ENCODE measurements around the gene BABAM2.

The BABAM2 gene

DNA sequence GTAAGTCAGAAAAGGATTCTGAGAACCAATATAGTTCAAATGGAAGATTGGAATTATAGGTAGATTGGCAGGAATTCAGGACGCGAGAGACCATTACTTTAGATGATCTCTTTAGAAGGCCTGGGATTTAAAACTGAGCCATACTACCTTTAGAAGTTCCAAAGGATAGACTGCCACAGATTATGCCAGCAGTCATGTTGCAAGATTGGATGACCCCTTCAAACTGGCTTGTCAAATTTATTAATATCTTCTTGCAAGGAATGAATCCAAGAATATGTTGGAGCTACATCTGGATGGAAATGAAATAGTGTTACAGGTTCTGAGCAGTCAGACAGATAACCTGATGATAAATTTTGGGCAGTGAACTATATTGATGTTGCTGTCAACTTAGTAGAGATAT, 22.0 kb downstream of the BABAM2 start:
- no peak for DNase-seq

- DNase-seq = no peak
Measured at GRCh38 chr2:27914041-27914804, 23.7 kb downstream of the BABAM2 start.

GRCh38 chr2:27914805-27915175, 24.3 kb downstream of the BABAM2 start:
- no peak for DNase-seq

- no peak for DNase-seq
Measured at GRCh38 chr2:27915191-27915590, 24.7 kb downstream of the BABAM2 start.

GRCh38 chr2:27915874-27916273, 25.3 kb downstream of the BABAM2 start:
- DNase-seq = no peak

DNA sequence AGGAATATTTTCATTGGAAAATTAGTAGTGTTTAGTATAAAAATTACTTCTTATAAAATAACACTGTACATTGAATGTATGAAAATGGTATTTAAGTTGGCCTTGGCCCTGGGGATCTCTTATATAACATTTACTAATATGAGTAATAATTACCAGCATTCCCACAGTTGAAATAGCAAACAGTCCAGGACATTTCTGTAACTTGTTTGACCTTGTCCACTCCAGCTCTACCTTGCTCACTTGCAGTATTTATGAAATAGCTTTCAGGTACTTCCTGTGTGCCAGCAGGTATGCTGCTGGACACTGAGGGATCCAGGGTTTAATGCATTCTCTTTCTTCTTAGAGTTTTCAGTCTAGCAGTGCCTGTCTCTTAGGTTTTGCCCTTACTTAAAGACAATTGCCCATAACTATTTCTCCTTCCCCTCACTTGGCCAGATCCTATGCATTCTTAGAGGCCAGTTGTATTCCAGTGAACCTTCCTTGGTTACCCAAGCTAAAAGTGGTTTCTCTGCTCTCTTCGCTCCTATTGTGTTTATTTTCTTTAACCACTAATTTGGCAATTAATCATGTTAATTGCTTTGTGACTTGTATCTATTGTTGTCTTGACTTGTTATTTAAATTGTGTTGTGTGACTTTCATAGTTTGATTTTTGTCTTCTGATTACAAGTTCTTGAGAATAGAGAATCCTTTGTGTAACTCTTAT, 25.9 kb downstream of the BABAM2 start:
- no peak for DNase-seq

- no peak for DNase-seq
Measured at GRCh38 chr2:27920148-27920885, 29.8 kb downstream of the BABAM2 start.

GRCh38 chr2:27921424-27921823, 30.9 kb downstream of the BABAM2 start:
- DNase-seq = no peak

- no peak for DNase-seq
Measured at GRCh38 chr2:27921880-27922547, 31.5 kb downstream of the BABAM2 start.

DNA sequence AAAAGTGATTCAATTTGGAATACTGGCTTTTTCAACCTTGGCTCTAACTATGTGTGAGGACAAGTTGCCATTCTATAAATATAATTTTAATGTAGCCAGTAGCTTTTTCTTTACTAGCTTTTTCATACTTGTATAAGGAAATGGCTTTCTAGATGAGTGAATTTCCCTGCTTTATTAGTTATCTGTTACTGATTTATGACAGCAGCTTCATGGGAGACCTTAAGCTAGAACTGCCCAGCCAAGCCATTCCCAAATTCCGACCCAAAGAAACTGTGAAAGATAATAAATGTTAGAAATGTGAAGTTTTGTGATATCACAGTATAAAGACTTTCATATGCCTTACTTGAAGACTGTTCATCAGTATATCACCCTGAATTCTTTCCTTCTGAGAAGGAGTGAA, 32.3 kb downstream of the BABAM2 start:
- no peak for DNase-seq

GRCh38 chr2:27925766-27926472, 35.4 kb downstream of the BABAM2 start:
- DNase-seq = no peak

DNA sequence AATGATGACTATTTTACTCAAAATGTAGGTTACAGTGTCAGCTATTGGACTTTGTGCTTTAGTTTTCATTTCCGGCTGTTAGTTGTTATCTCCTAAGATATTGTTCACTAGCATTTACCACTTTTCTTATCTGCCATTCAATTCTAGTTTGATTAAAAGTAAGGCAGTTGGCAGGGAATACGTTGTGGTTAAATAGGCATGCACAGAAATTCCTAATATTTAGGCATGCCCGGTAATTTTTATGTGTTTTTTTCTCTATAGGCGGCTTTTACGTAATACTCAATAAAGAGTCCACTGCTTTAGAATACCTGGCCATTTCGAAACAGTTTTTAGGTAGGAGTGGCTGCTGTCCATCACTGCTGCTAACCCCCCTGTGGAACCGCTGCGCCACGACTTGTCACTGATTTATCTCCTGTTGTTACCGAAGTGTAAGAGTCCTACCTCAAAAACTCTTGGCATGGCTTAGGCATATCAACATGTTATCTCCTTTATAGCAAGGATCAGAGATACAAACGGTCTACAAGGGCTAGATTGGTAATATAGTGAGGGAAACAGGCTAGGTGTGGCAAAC, 39.5 kb downstream of the BABAM2 start:
- DNase-seq = no peak

DNA sequence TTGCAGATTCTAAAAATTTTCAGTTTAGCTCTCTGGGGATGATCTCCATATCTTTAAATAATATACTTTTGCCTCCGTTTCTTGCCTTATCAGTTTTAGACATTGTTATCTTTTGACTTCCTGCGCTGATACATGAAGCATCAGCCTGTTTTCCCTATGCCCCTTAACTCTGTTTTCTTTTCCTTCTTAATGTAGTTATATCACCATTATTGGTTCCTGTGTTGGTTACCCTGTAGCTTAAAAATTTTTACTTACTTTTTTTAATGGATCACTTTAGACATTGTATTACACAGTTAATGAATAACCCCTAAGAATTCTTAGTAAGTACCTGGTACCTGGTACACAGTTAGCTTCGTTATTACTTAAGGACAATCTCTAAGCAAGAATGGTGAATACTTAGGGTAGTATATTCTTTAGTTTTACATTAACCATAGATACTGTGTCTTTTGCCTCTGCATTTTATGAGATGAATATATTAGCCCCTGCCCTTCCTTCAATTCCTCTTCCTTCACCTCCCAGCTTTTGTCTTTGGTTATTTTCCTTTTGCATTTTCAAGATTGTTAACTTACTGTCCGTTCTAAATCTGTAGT, 40.9 kb downstream of the BABAM2 start:
- no peak for DNase-seq

GRCh38 chr2:27932396-27932795, 41.9 kb downstream of the BABAM2 start:
- no peak for DNase-seq

GRCh38 chr2:27935026-27935425, 44.5 kb downstream of the BABAM2 start:
- no peak for DNase-seq

DNA sequence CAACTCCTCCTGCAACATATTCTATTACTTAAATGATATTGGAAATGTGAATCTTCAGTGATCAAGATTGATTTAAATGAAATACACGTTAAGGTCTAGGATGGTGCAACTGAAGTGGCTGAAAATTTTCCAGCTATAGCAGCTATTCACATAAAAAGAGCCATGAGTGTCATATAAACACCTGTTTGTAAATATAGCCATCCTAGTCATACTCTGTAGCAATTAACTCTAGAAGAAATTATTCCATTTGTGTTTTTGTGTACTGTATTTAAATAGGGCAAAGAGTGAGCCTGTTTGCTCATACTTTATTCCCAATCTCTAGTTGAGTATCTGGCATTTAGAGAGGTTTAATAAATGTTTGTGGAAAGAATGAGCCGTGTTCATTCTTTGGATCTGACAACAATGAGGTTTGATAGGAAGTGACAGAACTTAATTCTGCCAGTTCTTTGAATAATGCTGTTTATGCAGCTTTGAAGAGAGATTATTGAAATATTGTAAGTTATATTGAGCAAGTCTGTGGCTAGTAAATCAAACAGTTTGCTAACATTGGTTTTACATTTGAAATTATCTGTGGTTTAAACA, 49.7 kb downstream of the BABAM2 start:
- no peak for DNase-seq

DNA sequence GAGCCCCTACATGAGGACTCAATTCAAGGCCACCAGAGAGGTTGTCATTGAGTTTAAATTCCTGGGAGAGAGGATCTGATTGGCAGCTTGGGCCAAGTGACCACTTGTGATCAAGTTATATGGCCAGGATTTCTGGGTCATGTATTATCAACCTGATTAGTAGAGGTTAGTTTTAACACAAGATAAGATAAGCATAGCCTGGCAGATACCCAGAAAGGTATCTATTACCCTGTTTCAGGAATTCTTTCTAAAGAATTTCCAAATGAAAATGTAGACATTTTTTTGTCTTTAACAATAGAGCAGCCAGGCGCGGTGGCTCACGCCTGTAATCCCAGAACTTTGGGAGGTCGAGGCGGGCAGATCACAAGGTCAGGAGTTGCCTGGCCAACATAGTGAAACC, 50.5 kb downstream of the BABAM2 start:
- no peak for DNase-seq

DNA sequence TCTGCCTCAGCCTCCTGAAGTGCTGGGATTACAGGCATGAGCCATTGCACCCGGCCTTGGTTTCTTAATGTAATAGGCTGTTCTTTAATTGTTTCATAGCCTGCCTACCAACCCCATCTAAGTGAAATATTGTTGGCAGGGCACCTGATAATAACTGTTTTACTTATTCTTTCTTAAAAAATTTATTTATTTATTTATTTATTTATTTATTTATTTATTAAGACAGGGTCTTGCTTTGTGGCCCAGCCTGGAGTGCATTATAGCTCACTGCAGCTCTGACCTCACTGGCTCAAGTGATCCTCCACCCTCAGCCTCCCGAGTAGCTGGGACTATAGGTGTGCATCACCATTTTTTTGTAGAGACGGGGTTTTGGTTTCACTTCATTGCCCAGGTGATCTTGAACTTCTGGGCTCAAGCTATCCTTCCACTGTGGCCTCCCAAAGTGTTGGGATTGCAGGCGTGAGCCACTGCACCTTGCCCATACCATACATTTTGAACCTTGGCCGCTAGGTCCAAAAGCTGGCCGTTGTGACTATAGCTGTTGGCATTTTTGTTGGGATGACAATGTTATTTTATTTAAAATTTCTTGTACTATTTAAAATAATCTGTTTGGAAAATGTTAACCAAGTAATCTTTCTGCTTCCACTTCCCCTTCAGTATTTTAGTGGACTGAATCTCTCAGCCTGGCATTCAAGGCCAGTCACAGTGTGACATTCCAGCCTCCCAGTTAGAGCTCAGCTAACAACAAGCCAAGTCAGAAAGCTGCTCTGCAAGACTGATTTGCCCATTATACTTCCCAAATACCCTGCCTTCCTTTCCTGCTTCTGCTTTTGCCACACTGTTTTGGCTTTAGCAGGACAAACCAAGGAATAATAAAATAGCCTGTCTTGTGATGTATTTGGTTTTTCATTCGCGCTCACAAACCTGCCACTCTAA, 52.4 kb downstream of the BABAM2 start:
- DNase-seq = no peak

DNA sequence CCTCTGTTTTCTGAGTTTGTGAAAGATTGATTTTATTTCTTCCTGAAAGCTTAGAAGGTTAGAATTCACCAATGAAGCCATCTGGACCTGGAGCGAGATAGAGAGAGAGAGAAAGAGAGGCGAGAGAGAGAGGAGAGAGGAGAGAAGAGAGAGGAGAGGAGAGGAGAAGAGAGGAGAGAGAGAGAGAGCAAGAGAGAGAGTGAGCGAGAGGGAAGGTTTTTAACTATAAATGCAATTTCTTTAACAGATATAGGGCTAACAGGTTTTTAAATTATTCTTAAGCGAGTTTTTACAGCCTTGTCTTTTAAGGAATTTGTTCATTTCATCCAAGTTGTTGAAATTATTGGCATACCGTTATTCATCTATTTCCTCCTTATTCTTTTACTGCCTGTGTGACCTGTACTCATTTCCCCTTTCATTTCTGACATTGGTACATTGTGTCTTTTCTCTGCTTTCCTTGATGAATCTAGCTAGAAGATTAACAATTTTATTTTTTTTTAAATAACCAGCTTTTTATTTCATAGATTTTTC, 56.1 kb downstream of the BABAM2 start:
- no peak for DNase-seq

GRCh38 chr2:27952070-27952469, 61.5 kb downstream of the BABAM2 start:
- no peak for DNase-seq
